HL-60/S4 treated with phorbol 12-myristate 13-acetate at 8.2 ng/mL for 4 days and 3 days (cell line): Measurements from ENCODE around the gene SLC12A7.
"Not testable (repeated sequence)": the region's sequence is repeated elsewhere in the genome, so short reads cannot be mapped to it uniquely, and the experiment has no call there.

Experiments used
- in situ Hi-C: fragments of 300-500 bp; cut with MboI; formaldehyde crosslinking; loops from 2 replicates; pipeline ENCODE4 v1.15.0; 2022; ENCODE audit warnings: low sequenced_read_pairs

Gene SLC12A7

DNA sequence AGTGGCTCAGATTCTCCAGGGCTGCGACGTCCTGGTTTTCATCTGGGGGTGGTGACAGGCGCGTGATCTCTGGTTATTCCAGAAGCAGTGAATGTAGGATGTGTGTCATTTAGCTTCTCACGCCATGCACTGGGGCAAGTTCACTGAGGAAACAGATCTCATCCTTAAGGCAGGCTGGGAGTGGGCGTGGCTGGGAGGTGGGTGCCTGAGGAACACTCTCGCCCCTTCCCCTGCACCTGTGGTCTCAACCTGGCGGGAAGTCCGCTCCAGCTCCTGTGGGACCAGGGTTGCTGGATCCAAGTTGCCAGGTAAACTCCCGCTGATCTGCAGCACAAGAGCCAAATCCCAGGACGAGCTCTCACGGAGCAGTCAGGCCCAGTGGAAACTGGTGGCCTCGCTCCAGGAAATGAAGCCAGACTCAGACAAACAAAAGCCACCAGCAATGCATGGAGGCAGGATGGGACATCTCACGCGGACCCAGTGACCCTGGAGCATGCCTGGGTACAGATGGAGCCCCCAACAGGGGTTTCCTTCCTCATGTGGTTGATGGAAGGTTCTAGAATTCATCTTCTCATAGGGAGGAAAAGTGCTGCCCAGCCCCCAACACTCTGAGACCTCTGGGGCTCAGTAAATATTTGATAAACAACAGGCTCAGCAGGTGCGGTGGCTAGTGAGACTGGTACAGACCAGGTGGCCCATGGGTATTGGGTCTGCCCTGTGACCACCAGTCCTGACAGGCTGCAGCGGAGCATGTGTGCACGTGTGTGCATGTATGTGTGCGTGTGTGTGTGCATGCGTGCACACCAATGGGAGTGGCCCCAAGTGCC lies 16.3 kb upstream of the SLC12A7 start:
- in situ Hi-C loops, result no loop called here

- in situ Hi-C loops, result not testable (repeated sequence)
Observed at GRCh38 chr5:1125695-1126094, 13.8 kb upstream of the SLC12A7 start.

DNA sequence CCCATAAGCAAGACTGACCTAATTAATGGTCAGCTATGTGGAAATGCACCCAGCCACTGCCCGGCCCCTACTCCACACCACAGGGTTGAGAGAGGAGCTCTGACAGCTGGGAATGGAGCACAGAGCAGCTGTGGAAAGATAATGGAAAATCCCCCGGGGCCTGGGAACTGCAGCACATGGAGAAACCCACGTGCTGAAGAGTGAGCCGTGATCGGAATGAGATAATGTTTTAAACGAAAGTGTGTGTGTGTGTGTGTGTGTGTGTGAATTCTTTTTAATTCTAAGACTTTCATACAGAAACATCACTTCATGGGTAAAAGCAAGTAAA lies 13.1 kb upstream of the SLC12A7 start:
- in situ Hi-C loops, result no loop called here

- in situ Hi-C loops, result no loop called here
Observed at GRCh38 chr5:1124205-1125029, 12.6 kb upstream of the SLC12A7 start.

- in situ Hi-C loops, result no loop called here
Observed at GRCh38 chr5:1123418-1124147, 11.7 kb upstream of the SLC12A7 start.

GRCh38 chr5:1122511-1123294 lies 10.8 kb upstream of the SLC12A7 start:
- in situ Hi-C loops, result no loop called here

GRCh38 chr5:1121891-1122290 lies 10.0 kb upstream of the SLC12A7 start:
- in situ Hi-C loops, result no loop called here

- in situ Hi-C loops, result no loop called here
Observed at GRCh38 chr5:1121044-1121443, 9.2 kb upstream of the SLC12A7 start.

DNA sequence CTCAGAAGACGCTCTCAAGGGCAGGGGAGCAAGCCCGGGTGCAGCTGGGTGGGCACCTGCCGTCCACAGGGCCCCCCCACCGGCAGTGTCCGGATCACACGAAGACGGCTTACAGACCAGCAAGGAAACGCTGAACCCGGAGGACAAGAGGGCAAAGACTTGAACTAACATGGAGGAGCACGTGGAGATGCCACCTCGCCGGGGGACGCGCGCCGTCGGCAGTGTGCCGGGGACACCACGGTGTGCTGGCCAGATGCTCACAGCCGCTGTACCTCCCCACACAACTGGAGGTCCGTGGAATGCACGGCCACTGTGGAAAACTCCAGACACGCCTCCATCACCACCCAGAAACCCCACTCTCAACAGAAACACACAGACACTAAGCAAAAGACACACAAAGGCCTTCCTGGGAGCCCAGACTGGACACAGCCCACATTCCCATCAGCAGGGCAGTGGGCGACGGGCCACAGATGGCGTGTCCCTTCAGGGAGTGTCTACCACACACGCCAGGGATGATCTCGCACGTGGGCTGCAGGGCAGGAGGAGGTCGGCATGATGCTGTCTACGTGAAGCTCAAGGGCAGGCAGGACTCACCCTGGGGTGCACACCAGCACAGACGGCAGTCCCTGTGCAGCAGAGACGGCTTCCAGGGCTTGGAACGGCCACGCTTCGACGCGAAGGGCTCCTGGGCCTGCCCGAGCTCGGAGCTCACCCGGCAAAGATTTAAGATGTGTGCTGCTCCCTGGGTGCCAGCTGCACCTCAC lies 8.6 kb upstream of the SLC12A7 start:
- in situ Hi-C loops, result no loop called here

- in situ Hi-C loops, result no loop called here
Observed at GRCh38 chr5:1119312-1119831, 7.5 kb upstream of the SLC12A7 start.

DNA sequence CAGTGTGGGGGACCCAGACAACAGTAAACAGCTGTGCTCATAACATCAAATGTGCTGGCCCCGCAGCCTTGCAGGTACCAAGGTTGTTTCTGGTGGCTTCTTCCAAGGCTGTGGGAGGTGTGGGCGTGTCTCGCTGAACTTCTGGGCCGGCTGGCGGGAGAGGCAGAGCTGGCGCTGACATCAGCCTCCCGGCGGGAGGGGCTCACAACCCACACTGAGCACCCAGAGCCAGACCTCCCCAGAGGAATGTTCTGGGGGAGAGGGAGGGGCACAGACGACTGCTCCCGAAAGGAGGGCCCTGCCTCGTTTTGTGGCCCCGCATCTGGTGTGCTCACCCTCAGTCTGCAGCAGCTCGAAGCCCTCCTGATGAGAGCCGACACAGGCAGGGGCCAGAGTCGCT lies 6.9 kb upstream of the SLC12A7 start:
- in situ Hi-C loops, result no loop called here

DNA sequence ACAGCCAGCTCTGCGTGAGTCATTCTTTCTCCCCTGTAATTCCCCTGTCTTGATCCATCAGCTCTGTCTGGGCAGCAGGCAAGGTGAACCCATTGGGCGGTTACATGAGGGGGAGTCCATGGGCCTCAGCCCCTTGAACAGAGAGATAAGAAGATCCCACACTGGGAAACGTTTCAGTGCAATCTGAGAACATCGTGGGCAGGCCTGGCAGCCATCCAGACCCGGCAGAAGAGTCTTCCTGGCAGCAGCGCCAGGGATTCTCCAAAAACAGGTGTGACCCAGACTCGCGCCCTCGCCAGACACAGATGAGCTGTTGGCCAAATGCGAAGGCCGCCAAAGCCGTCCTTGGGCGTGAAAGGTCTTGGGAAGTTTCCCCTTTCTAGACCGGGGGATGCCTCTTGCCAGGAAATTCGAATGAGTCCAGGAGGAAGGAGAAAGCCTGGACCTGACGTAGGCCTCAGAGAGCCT lies 6.4 kb upstream of the SLC12A7 start:
- in situ Hi-C loops, result no loop called here

GRCh38 chr5:1116977-1117376 lies 5.1 kb upstream of the SLC12A7 start:
- in situ Hi-C loops, result no loop called here

DNA sequence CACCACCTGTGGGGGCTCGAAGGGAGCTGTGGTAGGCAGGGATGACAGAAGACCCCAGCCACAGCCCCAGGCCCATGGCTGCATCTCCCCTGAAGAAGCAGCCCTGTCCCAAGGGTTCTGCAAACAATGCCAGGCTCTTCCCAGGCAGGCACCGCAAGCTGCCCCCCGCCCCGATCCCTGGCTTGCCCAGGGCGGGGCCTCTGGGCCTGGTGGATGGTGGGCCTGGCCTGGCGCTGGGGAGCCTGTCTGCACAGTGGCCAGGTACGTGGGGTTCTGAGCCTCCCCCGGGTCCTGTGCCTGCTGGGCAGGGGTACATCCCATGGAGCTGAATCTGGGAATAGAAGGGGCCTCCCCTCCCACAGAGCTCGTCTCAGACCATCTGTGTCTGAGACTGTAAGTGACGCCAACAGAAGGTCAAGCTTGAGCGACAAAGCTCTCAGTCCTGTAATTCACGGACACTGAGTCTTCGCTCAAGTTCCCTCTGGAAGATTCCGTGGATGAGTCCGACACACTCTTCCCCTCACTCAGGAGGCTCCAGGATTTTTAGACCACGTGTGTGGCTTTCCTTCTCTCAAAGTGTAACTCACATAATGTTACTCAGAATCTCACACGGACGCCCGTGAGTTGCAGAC lies 4.4 kb upstream of the SLC12A7 start:
- in situ Hi-C loops, result no loop called here

- in situ Hi-C loops, result no loop called here
Observed at GRCh38 chr5:1115123-1115815, 3.4 kb upstream of the SLC12A7 start.

- in situ Hi-C loops, result no loop called here
Observed at GRCh38 chr5:1113805-1114586, 2.1 kb upstream of the SLC12A7 start.

DNA sequence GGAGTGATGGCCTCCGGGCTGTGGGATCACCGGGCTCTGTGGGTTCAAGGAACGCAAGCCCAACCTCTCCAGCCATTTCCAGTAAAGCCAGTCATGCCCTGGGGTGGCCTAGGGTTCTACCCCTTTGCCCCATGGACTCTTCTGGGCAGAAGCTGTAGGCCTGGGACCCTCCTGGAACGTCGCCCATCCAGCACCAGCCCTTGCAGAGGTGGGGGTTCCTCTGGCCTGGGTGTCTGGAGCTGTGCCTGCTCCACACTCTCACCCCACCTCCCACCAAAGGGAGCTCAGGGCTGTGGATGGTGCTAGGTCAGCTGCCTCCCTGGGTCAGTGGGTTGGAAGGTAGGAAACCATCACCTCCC lies 1.4 kb upstream of the SLC12A7 start:
- in situ Hi-C loops, result no loop called here
